DOHH2 (cell line): Measurements from ENCODE around the gene CYB5D1.

ENCODE experiments used
- EZH2phosphoT487 ChIP-seq: fragments of 200-600 bp; sonication (generic); IDR thresholded peaks from 2 replicates; pipeline ENCODE4 v1.6.1; 2017; ENCODE audit warnings: borderline replicate concordance, mild to moderate bottlenecking, antibody characterized with exemption, low read length, moderate library complexity, mixed read lengths
- TF ChIP-seq, protein P1 (sequence below): fragments of 200-600 bp; sonication (generic); IDR thresholded peaks from one replicate; pipeline ENCODE4 v1.5.1; 2014; ENCODE audit warnings: antibody characterized with exemption, mild to moderate bottlenecking, low read depth, low read length; ENCODE audit not compliant: poor library complexity, severe bottlenecking

DNA sequence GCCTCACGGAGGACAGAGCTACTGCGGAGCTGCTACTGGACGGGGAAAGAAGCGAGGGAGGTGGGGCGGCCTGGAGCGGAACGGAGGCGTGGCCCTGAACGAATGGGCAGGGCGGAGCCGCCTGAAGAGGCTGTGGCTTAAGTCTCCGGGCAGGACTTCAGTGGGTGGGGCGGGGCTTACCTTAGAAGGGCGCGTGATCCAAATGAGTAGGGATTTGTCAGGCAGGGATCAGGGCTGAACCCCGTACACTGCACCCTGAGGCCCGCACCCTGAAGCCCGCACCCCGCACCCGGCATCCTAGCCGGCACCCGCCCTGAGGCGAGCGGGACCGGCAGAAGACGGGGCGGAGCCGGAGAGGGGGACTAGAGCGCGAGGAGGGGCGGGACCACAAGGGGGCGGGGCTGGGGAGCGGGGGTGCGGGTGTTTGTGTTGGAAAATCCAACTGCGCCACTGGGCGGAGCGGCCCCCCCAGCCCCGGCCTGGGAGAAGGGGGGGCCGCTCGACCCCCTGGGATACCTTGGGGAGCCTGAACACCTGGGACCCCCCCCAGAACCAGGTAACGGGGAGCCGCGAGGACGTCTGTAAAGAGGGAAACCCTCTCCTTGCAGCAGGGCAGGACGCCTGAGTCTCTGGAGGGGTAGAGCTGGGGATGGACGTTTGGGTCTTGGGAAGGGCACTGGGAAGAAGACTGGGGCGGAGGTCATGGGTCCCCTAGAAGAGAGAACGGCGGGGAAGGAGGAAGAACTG, 23.8 kb upstream of the CYB5D1 start, which contains the start of gene KDM6B:
- TF ChIP-seq, protein P1, sequence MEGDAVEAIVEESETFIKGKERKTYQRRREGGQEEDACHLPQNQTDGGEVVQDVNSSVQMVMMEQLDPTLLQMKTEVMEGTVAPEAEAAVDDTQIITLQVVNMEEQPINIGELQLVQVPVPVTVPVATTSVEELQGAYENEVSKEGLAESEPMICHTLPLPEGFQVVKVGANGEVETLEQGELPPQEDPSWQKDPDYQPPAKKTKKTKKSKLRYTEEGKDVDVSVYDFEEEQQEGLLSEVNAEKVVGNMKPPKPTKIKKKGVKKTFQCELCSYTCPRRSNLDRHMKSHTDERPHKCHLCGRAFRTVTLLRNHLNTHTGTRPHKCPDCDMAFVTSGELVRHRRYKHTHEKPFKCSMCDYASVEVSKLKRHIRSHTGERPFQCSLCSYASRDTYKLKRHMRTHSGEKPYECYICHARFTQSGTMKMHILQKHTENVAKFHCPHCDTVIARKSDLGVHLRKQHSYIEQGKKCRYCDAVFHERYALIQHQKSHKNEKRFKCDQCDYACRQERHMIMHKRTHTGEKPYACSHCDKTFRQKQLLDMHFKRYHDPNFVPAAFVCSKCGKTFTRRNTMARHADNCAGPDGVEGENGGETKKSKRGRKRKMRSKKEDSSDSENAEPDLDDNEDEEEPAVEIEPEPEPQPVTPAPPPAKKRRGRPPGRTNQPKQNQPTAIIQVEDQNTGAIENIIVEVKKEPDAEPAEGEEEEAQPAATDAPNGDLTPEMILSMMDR: no peak
- TF ChIP-seq EZH2phosphoT487: no peak
